GM18951 (cell line): ENCODE data around the gene ZDHHC14.
"Not testable (repeated sequence)": the region's sequence is repeated elsewhere in the genome, so short reads cannot be mapped to it uniquely, and the experiment has no call there.

Source experiments
- POLR2A ChIP-seq: IDR thresholded peaks from 4 replicates; pipeline ENCODE4 v1.6.1; 2011; ENCODE audit warnings: mild to moderate bottlenecking; ENCODE audit not compliant: insufficient read length, insufficient read depth; ENCODE audit errors: extremely low read depth
- in situ Hi-C: fragments of 300-500 bp; cut with MboI; formaldehyde crosslinking; loops from one replicate; pipeline ENCODE4 v1.12.0; 2022; ENCODE audit warnings: low sequenced_read_pairs, mixed read lengths, inconsistent platforms; ENCODE audit not compliant: unreplicated experiment

ZDHHC14 gene

GRCh38 chr6:157710604-157711003, 329.6 kb downstream of the ZDHHC14 start:
- in situ Hi-C loops = no loop called here
- no peak for TF ChIP-seq POLR2A

GRCh38 chr6:157711060-157711459, 330.1 kb downstream of the ZDHHC14 start:
- TF ChIP-seq POLR2A = no peak
- in situ Hi-C loops = no loop called here

GRCh38 chr6:157712585-157713295, 331.8 kb downstream of the ZDHHC14 start:
- in situ Hi-C loops = no loop called here
- TF ChIP-seq POLR2A = no peak

GRCh38 chr6:157713451-157714152, 332.6 kb downstream of the ZDHHC14 start:
- no peak for TF ChIP-seq POLR2A
- in situ Hi-C loops = no loop called here

- in situ Hi-C loops = no loop called here
- no peak for TF ChIP-seq POLR2A
These were observed 333.1 kb downstream of the ZDHHC14 start for GRCh38 chr6:157714153-157714490.

- no peak for TF ChIP-seq POLR2A
- in situ Hi-C loops = no loop called here
These were observed 334.8 kb downstream of the ZDHHC14 start for GRCh38 chr6:157715728-157716164.

GRCh38 chr6:157716251-157716995, 335.4 kb downstream of the ZDHHC14 start:
- in situ Hi-C loops = no loop called here
- no peak for TF ChIP-seq POLR2A

- in situ Hi-C loops = no loop called here
- TF ChIP-seq POLR2A = no peak
These were observed 336.4 kb downstream of the ZDHHC14 start for GRCh38 chr6:157717340-157717748.

- in situ Hi-C loops = no loop called here
- no peak for TF ChIP-seq POLR2A
These were observed 337.7 kb downstream of the ZDHHC14 start for GRCh38 chr6:157718503-157719187.

- in situ Hi-C loops = not testable (repeated sequence)
These were observed 340.0 kb downstream of the ZDHHC14 start for GRCh38 chr6:157720964-157721363.

- TF ChIP-seq POLR2A = no peak
- in situ Hi-C loops = no loop called here
These were observed 340.4 kb downstream of the ZDHHC14 start for GRCh38 chr6:157721426-157721825.

- in situ Hi-C loops = no loop called here
- TF ChIP-seq POLR2A = no peak
These were observed 340.8 kb downstream of the ZDHHC14 start for GRCh38 chr6:157721830-157722229.

GRCh38 chr6:157723376-157723775, 342.4 kb downstream of the ZDHHC14 start:
- no peak for TF ChIP-seq POLR2A
- in situ Hi-C loops = no loop called here
